Upper lobe of left lung (tissue), 4 donors: ENCODE data around the gene ULK4.

ENCODE experiments used
- POLR2A ChIP-seq, 4 donors: fragments of 450-650 bp; IDR thresholded peaks; one replicate each; pipeline ENCODE4 v1.5.1; 2016 to 2017; ENCODE audit warnings: antibody characterized with exemption in 4 of 4, mild to moderate bottlenecking in 2 of 4
- TF ChIP-seq, protein P1 (sequence below), 6 experiments: fragments of 450-650 bp in 4 of 6; fragments of 200-600 bp in 2 of 6; sonication (generic) in 2 of 6; IDR thresholded peaks; one replicate each; pipeline ENCODE4 v1.5.1; 2016 to 2019; ENCODE audit warnings: antibody characterized with exemption in 6 of 6

DNA sequence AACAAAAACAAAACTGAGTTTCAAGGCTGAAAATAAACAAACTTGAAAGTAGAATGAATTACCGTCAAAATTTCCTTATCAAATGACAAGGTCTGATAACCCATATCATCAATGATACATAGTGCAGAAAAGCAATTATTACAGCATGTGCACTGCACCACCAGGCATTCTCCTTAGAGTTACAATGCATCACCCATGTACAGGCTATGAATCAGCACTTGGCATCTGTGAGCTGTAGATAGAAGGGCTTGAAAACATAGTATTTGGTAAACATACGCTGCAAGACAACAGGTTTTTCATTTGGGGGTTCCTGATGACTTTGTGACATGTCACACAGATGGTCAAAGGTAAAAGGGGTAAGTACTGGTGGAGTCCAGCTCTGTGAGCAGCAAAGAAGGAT lies 497.5 kb downstream of the ULK4 start:
- TF ChIP-seq, protein P1, sequence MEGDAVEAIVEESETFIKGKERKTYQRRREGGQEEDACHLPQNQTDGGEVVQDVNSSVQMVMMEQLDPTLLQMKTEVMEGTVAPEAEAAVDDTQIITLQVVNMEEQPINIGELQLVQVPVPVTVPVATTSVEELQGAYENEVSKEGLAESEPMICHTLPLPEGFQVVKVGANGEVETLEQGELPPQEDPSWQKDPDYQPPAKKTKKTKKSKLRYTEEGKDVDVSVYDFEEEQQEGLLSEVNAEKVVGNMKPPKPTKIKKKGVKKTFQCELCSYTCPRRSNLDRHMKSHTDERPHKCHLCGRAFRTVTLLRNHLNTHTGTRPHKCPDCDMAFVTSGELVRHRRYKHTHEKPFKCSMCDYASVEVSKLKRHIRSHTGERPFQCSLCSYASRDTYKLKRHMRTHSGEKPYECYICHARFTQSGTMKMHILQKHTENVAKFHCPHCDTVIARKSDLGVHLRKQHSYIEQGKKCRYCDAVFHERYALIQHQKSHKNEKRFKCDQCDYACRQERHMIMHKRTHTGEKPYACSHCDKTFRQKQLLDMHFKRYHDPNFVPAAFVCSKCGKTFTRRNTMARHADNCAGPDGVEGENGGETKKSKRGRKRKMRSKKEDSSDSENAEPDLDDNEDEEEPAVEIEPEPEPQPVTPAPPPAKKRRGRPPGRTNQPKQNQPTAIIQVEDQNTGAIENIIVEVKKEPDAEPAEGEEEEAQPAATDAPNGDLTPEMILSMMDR (IDR thresholded peaks at IDR 0.05) = no peak
- no peak for TF ChIP-seq POLR2A (IDR thresholded peaks at IDR 0.05)
